HEK293T (cell line): ENCODE results near the gene ZMYND15.

Experiments used
- ARNT ChIP-seq: fragments of 450-650 bp; IDR thresholded peaks from 2 replicates; pipeline ENCODE4 v1.6.1; 2017; ENCODE audit warnings: mild to moderate bottlenecking
- BHLHE40 ChIP-seq: fragments of 450-650 bp; IDR thresholded peaks from 2 replicates; pipeline ENCODE4 v1.6.1; 2016; ENCODE audit warnings: mild to moderate bottlenecking, moderate library complexity, borderline replicate concordance
- CTBP1 ChIP-seq: fragments of 450-650 bp; IDR thresholded peaks from 2 replicates; pipeline ENCODE4 v1.6.1; 2016; ENCODE audit warnings: borderline replicate concordance
- FOXA1 ChIP-seq: fragments of 450-650 bp; IDR thresholded peaks from 2 replicates; pipeline ENCODE4 v1.6.1; 2016; ENCODE audit warnings: mild to moderate bottlenecking
- FOXK2 ChIP-seq: fragments of 450-650 bp; IDR thresholded peaks from 2 replicates; pipeline ENCODE4 v1.6.1; 2016; ENCODE audit warnings: mild to moderate bottlenecking
- FOXM1 ChIP-seq: fragments of 450-650 bp; IDR thresholded peaks from 2 replicates; pipeline ENCODE4 v1.6.1; 2017; ENCODE audit warnings: mild to moderate bottlenecking, borderline replicate concordance
- HDGF ChIP-seq: fragments of 450-650 bp; IDR thresholded peaks from 2 replicates; pipeline ENCODE4 v1.6.1; 2017; ENCODE audit warnings: antibody characterized with exemption, borderline replicate concordance
- NFRKB ChIP-seq: fragments of 450-650 bp; IDR thresholded peaks from 2 replicates; pipeline ENCODE4 v1.6.1; 2016; ENCODE audit warnings: mild to moderate bottlenecking, moderate library complexity
- SP1 ChIP-seq: fragments of 450-650 bp; IDR thresholded peaks from 2 replicates; pipeline ENCODE4 v1.6.1; 2017
- SUZ12 ChIP-seq: fragments of 450-650 bp; IDR thresholded peaks from 2 replicates; pipeline ENCODE4 v1.6.1; 2016; ENCODE audit warnings: mild to moderate bottlenecking
- TARDBP ChIP-seq: fragments of 450-650 bp; IDR thresholded peaks from 2 replicates; pipeline ENCODE4 v1.6.1; 2016

GRCh38 chr17:4711661-4712181 lies 27.9 kb upstream of the ZMYND15 start:
- no peak for TF ChIP-seq BHLHE40
- no peak for TF ChIP-seq CTBP1
- TF ChIP-seq HDGF = no peak
- TF ChIP-seq ARNT = no peak
- TF ChIP-seq SUZ12 = no peak
- TF ChIP-seq NFRKB = no peak
- TF ChIP-seq FOXA1 = no peak
- TF ChIP-seq SP1 = no peak
- no peak for TF ChIP-seq FOXM1
- no peak for TF ChIP-seq FOXK2
- no peak for TF ChIP-seq TARDBP
